HCT116 (cell line): ENCODE data around the gene DLG2.

Source experiments
- CBX3 ChIP-seq: IDR thresholded peaks from 2 replicates; pipeline ENCODE4 v1.6.1; 2012; ENCODE audit warnings: low read depth
- CEBPB ChIP-seq: IDR thresholded peaks from 2 replicates; pipeline ENCODE4 v1.6.1; 2012; ENCODE audit warnings: low read depth
- CTCF ChIP-seq, 3 experiments: fragments of 200-600 bp in 1 of 3; sonication (generic) in 1 of 3; IDR thresholded peaks in 2 of 3; conservative IDR thresholded peaks in 1 of 3; 2 replicates each; pipeline ENCODE4 v1.5.1; 2012 to 2017; ENCODE audit warnings: low read depth in 2 of 3, low read length in 2 of 3, antibody characterized with exemption in 1 of 3, borderline replicate concordance in 1 of 3, control low read depth in 1 of 3, mild to moderate bottlenecking in 1 of 3, mixed read lengths in 1 of 3, mixed run types in 1 of 3, moderate library complexity in 1 of 3; ENCODE audit not compliant: insufficient read depth in 1 of 3
- ELF1 ChIP-seq: IDR thresholded peaks from 2 replicates; pipeline ENCODE4 v1.6.1; 2012; ENCODE audit warnings: low read depth, borderline replicate concordance
- EZH2 ChIP-seq: fragments of 200-600 bp; sonication (generic); IDR thresholded peaks from 2 replicates; pipeline ENCODE4 v1.6.1; 2017; ENCODE audit warnings: antibody characterized with exemption, mixed run types
- EZH2phosphoT487 ChIP-seq: fragments of 200-600 bp; IDR thresholded peaks from 2 replicates; pipeline ENCODE4 v1.6.1; 2018; ENCODE audit warnings: antibody characterized with exemption, borderline replicate concordance
- FOSL1 ChIP-seq: IDR thresholded peaks from 2 replicates; pipeline ENCODE4 v1.6.1; 2012; ENCODE audit warnings: low read depth
- POLR2A ChIP-seq: IDR thresholded peaks from 2 replicates; pipeline ENCODE4 v1.7.0; 2011; ENCODE audit warnings: borderline replicate concordance; ENCODE audit not compliant: insufficient read depth, insufficient read length; ENCODE audit errors: extremely low read depth
- SP1 ChIP-seq: IDR thresholded peaks from 2 replicates; pipeline ENCODE4 v1.6.1; 2012; ENCODE audit warnings: low read depth
- TCF7L2 ChIP-seq: IDR thresholded peaks from 2 replicates; pipeline ENCODE4 v1.7.0; 2011; ENCODE audit warnings: borderline replicate concordance, inconsistent platforms; ENCODE audit not compliant: insufficient read depth, insufficient read length; ENCODE audit errors: extremely low read depth
- ZNF274 ChIP-seq: fragments of 200-500 bp; sonication (Bioruptor generic); IDR thresholded peaks from 2 replicates; pipeline ENCODE4 v1.6.1; 2014; ENCODE audit warnings: mild to moderate bottlenecking, low read depth, low read length, inconsistent platforms
- TF ChIP-seq, protein P1 (sequence below): IDR thresholded peaks from 2 replicates; pipeline ENCODE4 v1.6.1; 2012; ENCODE audit warnings: low read depth
- TF ChIP-seq, protein P2 (sequence below): IDR thresholded peaks from 2 replicates; pipeline ENCODE4 v1.6.1; 2012
- TF ChIP-seq, protein P3 (sequence below): IDR thresholded peaks from 2 replicates; pipeline ENCODE4 v1.6.1; 2011; ENCODE audit warnings: mild to moderate bottlenecking, low read length, moderate library complexity; ENCODE audit not compliant: insufficient replicate concordance; ENCODE audit errors: extremely low read depth

DNA sequence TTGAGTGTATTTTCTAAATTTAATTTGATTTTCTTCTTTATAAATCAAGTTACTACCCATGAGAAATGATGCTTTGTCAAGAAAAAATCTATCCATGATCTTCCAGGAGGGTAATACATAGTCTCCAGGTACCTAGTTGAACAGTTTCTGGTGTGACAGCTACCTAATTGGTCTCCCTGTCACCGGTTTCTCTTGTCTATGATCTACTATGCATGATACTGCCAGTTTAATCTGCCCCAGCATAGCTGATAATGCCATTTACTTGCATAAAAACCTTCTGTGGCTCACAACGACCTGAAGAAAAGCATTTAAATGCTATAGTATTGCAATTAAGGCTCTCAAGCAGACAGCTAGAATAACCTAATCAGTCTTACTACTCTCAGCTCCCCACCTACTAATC lies 349.5 kb downstream of the DLG2 start:
- TF ChIP-seq TCF7L2 (no peak), CTCF (IDR thresholded peaks at IDR 0.05 in 2 of 3, conservative IDR thresholded peaks at IDR 0.05 in 1 of 3; ENCODE audit: borderline replicate concordance in 1 of 3, insufficient read depth in 1 of 3, low read depth in 2 of 3, low read length in 2 of 3) (no peak), SP1 (no peak), EZH2 (no peak), POLR2A (no peak), EZH2phosphoT487 (no peak), CEBPB (no peak), ELF1 (no peak), ZNF274 (no peak), FOSL1 (no peak), CBX3 (no peak)
- TF ChIP-seq, protein P1, sequence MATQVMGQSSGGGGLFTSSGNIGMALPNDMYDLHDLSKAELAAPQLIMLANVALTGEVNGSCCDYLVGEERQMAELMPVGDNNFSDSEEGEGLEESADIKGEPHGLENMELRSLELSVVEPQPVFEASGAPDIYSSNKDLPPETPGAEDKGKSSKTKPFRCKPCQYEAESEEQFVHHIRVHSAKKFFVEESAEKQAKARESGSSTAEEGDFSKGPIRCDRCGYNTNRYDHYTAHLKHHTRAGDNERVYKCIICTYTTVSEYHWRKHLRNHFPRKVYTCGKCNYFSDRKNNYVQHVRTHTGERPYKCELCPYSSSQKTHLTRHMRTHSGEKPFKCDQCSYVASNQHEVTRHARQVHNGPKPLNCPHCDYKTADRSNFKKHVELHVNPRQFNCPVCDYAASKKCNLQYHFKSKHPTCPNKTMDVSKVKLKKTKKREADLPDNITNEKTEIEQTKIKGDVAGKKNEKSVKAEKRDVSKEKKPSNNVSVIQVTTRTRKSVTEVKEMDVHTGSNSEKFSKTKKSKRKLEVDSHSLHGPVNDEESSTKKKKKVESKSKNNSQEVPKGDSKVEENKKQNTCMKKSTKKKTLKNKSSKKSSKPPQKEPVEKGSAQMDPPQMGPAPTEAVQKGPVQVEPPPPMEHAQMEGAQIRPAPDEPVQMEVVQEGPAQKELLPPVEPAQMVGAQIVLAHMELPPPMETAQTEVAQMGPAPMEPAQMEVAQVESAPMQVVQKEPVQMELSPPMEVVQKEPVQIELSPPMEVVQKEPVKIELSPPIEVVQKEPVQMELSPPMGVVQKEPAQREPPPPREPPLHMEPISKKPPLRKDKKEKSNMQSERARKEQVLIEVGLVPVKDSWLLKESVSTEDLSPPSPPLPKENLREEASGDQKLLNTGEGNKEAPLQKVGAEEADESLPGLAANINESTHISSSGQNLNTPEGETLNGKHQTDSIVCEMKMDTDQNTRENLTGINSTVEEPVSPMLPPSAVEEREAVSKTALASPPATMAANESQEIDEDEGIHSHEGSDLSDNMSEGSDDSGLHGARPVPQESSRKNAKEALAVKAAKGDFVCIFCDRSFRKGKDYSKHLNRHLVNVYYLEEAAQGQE = no peak
- TF ChIP-seq, protein P2, sequence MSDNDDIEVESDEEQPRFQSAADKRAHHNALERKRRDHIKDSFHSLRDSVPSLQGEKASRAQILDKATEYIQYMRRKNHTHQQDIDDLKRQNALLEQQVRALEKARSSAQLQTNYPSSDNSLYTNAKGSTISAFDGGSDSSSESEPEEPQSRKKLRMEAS = no peak
- TF ChIP-seq, protein P3, sequence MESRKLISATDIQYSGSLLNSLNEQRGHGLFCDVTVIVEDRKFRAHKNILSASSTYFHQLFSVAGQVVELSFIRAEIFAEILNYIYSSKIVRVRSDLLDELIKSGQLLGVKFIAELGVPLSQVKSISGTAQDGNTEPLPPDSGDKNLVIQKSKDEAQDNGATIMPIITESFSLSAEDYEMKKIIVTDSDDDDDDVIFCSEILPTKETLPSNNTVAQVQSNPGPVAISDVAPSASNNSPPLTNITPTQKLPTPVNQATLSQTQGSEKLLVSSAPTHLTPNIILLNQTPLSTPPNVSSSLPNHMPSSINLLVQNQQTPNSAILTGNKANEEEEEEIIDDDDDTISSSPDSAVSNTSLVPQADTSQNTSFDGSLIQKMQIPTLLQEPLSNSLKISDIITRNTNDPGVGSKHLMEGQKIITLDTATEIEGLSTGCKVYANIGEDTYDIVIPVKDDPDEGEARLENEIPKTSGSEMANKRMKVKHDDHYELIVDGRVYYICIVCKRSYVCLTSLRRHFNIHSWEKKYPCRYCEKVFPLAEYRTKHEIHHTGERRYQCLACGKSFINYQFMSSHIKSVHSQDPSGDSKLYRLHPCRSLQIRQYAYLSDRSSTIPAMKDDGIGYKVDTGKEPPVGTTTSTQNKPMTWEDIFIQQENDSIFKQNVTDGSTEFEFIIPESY = no peak
